Vagina (tissue), 2 donors: ENCODE data around the gene RBM12.
"Not testable (repeated sequence)": the region's sequence is repeated elsewhere in the genome, so short reads cannot be mapped to it uniquely, and the experiment has no call there.

Experiments
- CTCF ChIP-seq, 3 experiments: fragments of 450-650 bp in 2 of 3; fragments of 200-600 bp in 1 of 3; sonication (generic) in 1 of 3; IDR thresholded peaks; one replicate each; pipeline ENCODE4 v1.5.1; 2017 to 2019; ENCODE audit warnings: antibody characterized with exemption in 3 of 3, mild to moderate bottlenecking in 2 of 3, moderate library complexity in 2 of 3
- POLR2A ChIP-seq, 2 donors: fragments of 450-650 bp; IDR thresholded peaks; one replicate each; pipeline ENCODE4 v1.6.1; 2017; ENCODE audit warnings: antibody characterized with exemption in 2 of 2, mild to moderate bottlenecking in 2 of 2, moderate library complexity in 2 of 2
- POLR2AphosphoS5 ChIP-seq, 2 donors: sonication (generic); formaldehyde crosslinking; IDR thresholded peaks; one replicate each; pipeline ENCODE4 v1.9.0; 2017; ENCODE audit warnings: antibody characterized with exemption in 2 of 2, mild to moderate bottlenecking in 2 of 2, low read depth in 1 of 2; ENCODE audit not compliant: insufficient read depth in 1 of 2

GRCh38 chr20:35685368-35685767, 20.7 kb upstream of the RBM12 start:
- not testable (repeated sequence) for TF ChIP-seq CTCF (IDR thresholded peaks at IDR 0.05); POLR2A (IDR thresholded peaks at IDR 0.05); POLR2AphosphoS5 (IDR thresholded peaks at IDR 0.05; ENCODE audit: insufficient read depth in 1 of 2, low read depth in 1 of 2)
